Osteocyte (in vitro differentiated cells): ENCODE measurements around the gene NACC2. TPM values are rescaled to one million over a fixed set of nuclear protein-coding genes. Genes with fewer than 3 reads are reported as not detected.

ENCODE experiments used
- DNase-seq: peaks from one replicate; pipeline ENCODE4 v3.0.0; 2021; ENCODE audit warnings: mixed read lengths; ENCODE audit not compliant: unreplicated experiment; ENCODE audit errors: extremely low spot score
- H3K27ac Mint-ChIP-seq: one replicate; pipeline ENCODE4 v1.8.0; 2021; ENCODE audit warnings: mild to moderate bottlenecking, mixed read lengths; ENCODE audit not compliant: unreplicated experiment
- H3K27me3 Mint-ChIP-seq: one replicate; pipeline ENCODE4 v1.8.0; 2021; ENCODE audit warnings: mixed read lengths; ENCODE audit not compliant: unreplicated experiment
- H3K36me3 Mint-ChIP-seq: one replicate; pipeline ENCODE4 v1.8.0; 2021; ENCODE audit warnings: mixed read lengths; ENCODE audit not compliant: unreplicated experiment
- H3K4me1 Mint-ChIP-seq: one replicate; pipeline ENCODE4 v1.8.0; 2021; ENCODE audit warnings: mixed read lengths; ENCODE audit not compliant: unreplicated experiment
- H3K4me3 Mint-ChIP-seq: one replicate; pipeline ENCODE4 v1.8.0; 2021; ENCODE audit warnings: mild to moderate bottlenecking, moderate library complexity, mixed read lengths; ENCODE audit not compliant: unreplicated experiment
- H3K9me3 Mint-ChIP-seq: one replicate; pipeline ENCODE4 v1.8.0; 2021; ENCODE audit warnings: mixed read lengths; ENCODE audit not compliant: unreplicated experiment
- CTCF ChIP-seq: fragments of 200-600 bp; sonication (generic); IDR thresholded peaks from 2 replicates; pipeline ENCODE4 v1.5.0; 2021; ENCODE audit warnings: antibody characterized with exemption, mild to moderate bottlenecking, moderate library complexity
- total RNA-seq: library from RNA; stranded (reverse); gene quantifications from 2 replicates; pipeline ENCODE4 v1.2.1, GENCODE V29; 2021

Gene NACC2
- total RNA-seq, 1 donor from 2014 or later, result 40.1 TPM

GRCh38 chr9:136099542-136099941 is 4.5 kb upstream of the NACC2 start:
- no peak overlapping the region for H3K4me3 Mint-ChIP-seq
- no peak overlapping the region for H3K27ac Mint-ChIP-seq
- H3K9me3 Mint-ChIP-seq, result no peaks in the 10 kb centered on the region
- no peak for TF ChIP-seq CTCF
- peaks cover 31% of the 10 kb centered on the region for H3K4me1 Mint-ChIP-seq
- H3K27me3 Mint-ChIP-seq, result no peaks in the 10 kb centered on the region
- no peaks in the 10 kb centered on the region for H3K36me3 Mint-ChIP-seq
- no peak for DNase-seq

- Mint-ChIP-seq H3K27ac (no peak overlapping the region), H3K27me3 (no peaks in the 10 kb centered on the region), H3K4me3 (no peak overlapping the region), H3K36me3 (no peaks in the 10 kb centered on the region), H3K4me1 (peaks cover 24% of the 10 kb centered on the region), H3K9me3 (no peaks in the 10 kb centered on the region)
- DNase-seq, result no peak
- no peak for TF ChIP-seq CTCF
Measured at GRCh38 chr9:136098844-136099243, 3.8 kb upstream of the NACC2 start.

- DNase-seq, result no peak
- Mint-ChIP-seq H3K4me1 (peaks cover 25% of the 10 kb centered on the region), H3K27ac (no peak overlapping the region), H3K36me3 (no peaks in the 10 kb centered on the region), H3K9me3 (no peaks in the 10 kb centered on the region), H3K27me3 (no peaks in the 10 kb centered on the region), H3K4me3 (no peak overlapping the region)
- no peak for TF ChIP-seq CTCF
Measured at GRCh38 chr9:136098210-136098609, 3.1 kb upstream of the NACC2 start.

GRCh38 chr9:136096505-136097001 is 1.5 kb upstream of the NACC2 start:
- no peak for TF ChIP-seq CTCF
- Mint-ChIP-seq H3K4me1 (peaks cover 40% of the 10 kb centered on the region), H3K9me3 (no peaks in the 10 kb centered on the region), H3K27ac (no peak overlapping the region), H3K4me3 (peak overlapping the region; percentile 62), H3K27me3 (no peaks in the 10 kb centered on the region), H3K36me3 (no peaks in the 10 kb centered on the region)
- no peak for DNase-seq

- TF ChIP-seq CTCF, result no peak
- Mint-ChIP-seq H3K4me3 (peak overlapping the region; percentile 77), H3K27me3 (no peaks in the 10 kb centered on the region), H3K4me1 (peaks cover 59% of the 10 kb centered on the region), H3K9me3 (no peaks in the 10 kb centered on the region), H3K36me3 (no peaks in the 10 kb centered on the region), H3K27ac (peak overlapping the region; percentile 80)
- no peak for DNase-seq
Measured at GRCh38 chr9:136093995-136094881, 851 bp downstream of the NACC2 start.
